Occipital lobe (tissue), 2 donors: ENCODE data around the gene AAK1. TPM values are rescaled to one million over a fixed set of nuclear protein-coding genes. Genes with fewer than 3 reads are reported as not detected.
"Not testable (repeated sequence)": the region's sequence is repeated elsewhere in the genome, so short reads cannot be mapped to it uniquely, and the experiment has no call there.

Source experiments
- DNase-seq: peaks from one replicate; lab custom pipeline; 2025; lab: John Stamatoyannopoulos, UW
- total RNA-seq: library from RNA; depleted of rRNA; stranded (reverse); fragments of >200 nt; gene quantifications from one replicate; pipeline ENCODE4 v1.2.3, GENCODE V29; 2014

AAK1 gene
- total RNA-seq, 1 donor from 2014 or later: 37.7 TPM

- no peak for DNase-seq
Measured at GRCh38 chr2:69625078-69625795, 18.3 kb downstream of the AAK1 start.

- DNase-seq: no peak
Measured at GRCh38 chr2:69624611-69625010, 18.9 kb downstream of the AAK1 start.

GRCh38 chr2:69624131-69624530 lies 19.4 kb downstream of the AAK1 start:
- DNase-seq: no peak

GRCh38 chr2:69623236-69623635 lies 20.3 kb downstream of the AAK1 start:
- no peak for DNase-seq

- not testable (repeated sequence) for DNase-seq
Measured at GRCh38 chr2:69622805-69623204, 20.7 kb downstream of the AAK1 start.

GRCh38 chr2:69622017-69622540 lies 21.5 kb downstream of the AAK1 start:
- DNase-seq: not testable (repeated sequence)

GRCh38 chr2:69621440-69621839 lies 22.1 kb downstream of the AAK1 start:
- DNase-seq: no peak

- DNase-seq: no peak
Measured at GRCh38 chr2:69620870-69621269, 22.7 kb downstream of the AAK1 start.

GRCh38 chr2:69619725-69620124 lies 23.8 kb downstream of the AAK1 start:
- DNase-seq: no peak

GRCh38 chr2:69618362-69618761 lies 25.2 kb downstream of the AAK1 start:
- DNase-seq: no peak

GRCh38 chr2:69617744-69618143 lies 25.8 kb downstream of the AAK1 start:
- no peak for DNase-seq

- DNase-seq: no peak
Measured at GRCh38 chr2:69616755-69617154, 26.8 kb downstream of the AAK1 start.

GRCh38 chr2:69615969-69616368 lies 27.6 kb downstream of the AAK1 start:
- no peak for DNase-seq

GRCh38 chr2:69615078-69615625 lies 28.4 kb downstream of the AAK1 start:
- DNase-seq: no peak

- no peak for DNase-seq
Measured at GRCh38 chr2:69612707-69613106, 30.8 kb downstream of the AAK1 start.

- DNase-seq: no peak
Measured at GRCh38 chr2:69612200-69612599, 31.3 kb downstream of the AAK1 start.

- DNase-seq: no peak
Measured at GRCh38 chr2:69608109-69608508, 35.4 kb downstream of the AAK1 start.

- DNase-seq: not testable (repeated sequence)
Measured at GRCh38 chr2:69606771-69607170, 36.8 kb downstream of the AAK1 start.

GRCh38 chr2:69605284-69605683 lies 38.3 kb downstream of the AAK1 start:
- DNase-seq: no peak

- DNase-seq: no peak
Measured at GRCh38 chr2:69604836-69605235, 38.7 kb downstream of the AAK1 start.

- DNase-seq: no peak
Measured at GRCh38 chr2:69604026-69604678, 39.4 kb downstream of the AAK1 start.

GRCh38 chr2:69603146-69603743 lies 40.3 kb downstream of the AAK1 start:
- DNase-seq: no peak
